Measurements from ENCODE around the gene TRAF3IP1. TPM values are rescaled to one million over a fixed set of nuclear protein-coding genes. Genes with fewer than 3 reads are reported as not detected.
"Not testable (repeated sequence)": the region's sequence is repeated elsewhere in the genome, so short reads cannot be mapped to it uniquely, and the experiment has no call there.

Gene TRAF3IP1
- total and polyA plus RNA-seq, 2 donors: 2.7 to 5.1 TPM

- H3K27ac ChIP-seq (ENCODE audit: low read depth in 1 of 2, low read length in 1 of 2): no peak overlapping the region
- peaks cover 0 to 4% of the 10 kb centered on the region in 2 donors for H3K4me1 ChIP-seq (ENCODE audit: control insufficient read depth in 2 of 2, insufficient read depth in 2 of 2, low read length in 2 of 2)
- H3K36me3 ChIP-seq (ENCODE audit: control insufficient read depth in 2 of 2, insufficient read depth in 2 of 2, low read length in 1 of 2): no peaks in the 10 kb centered on the region
- 97% methylated on average over 19 of the region's 19 CpGs for WGBS
- H3K27me3 ChIP-seq (ENCODE audit: control insufficient read depth in 2 of 2, insufficient read depth in 1 of 2, low read length in 1 of 2): no peaks in the 10 kb centered on the region
- H3K9me3 ChIP-seq (ENCODE audit: control insufficient read depth in 2 of 2, insufficient read depth in 1 of 2, low read length in 1 of 2): no peaks in the 10 kb centered on the region
- no peak overlapping the region for H3K4me3 ChIP-seq (ENCODE audit: low read length in 2 of 2)
- DNase-seq (ENCODE audit: low read depth in 6 of 9, low spot score in 9 of 9): no peak
Measured at GRCh38 chr2:238404406-238405216, 84.3 kb downstream of the TRAF3IP1 start.

DNA sequence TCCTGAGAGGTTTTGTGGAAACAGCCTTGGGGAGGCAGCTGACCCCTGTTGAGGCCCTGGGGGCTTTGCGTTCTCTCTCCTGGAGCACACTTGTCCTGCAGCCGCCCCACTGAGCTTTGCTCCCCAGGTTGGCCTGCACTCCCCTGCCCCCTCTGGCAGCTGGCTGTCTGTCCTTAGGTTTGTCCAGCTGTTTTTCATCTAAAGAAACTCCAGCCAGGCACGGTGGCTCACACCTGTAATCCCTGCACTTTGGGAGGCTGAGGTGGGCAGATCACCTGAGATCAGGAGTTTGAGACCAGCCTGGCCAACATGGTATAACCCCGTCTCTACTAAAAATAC lies 84.9 kb downstream of the TRAF3IP1 start:
- H3K27me3 ChIP-seq (ENCODE audit: control insufficient read depth in 2 of 2, insufficient read depth in 1 of 2, low read length in 1 of 2); H3K27ac ChIP-seq (ENCODE audit: low read depth in 1 of 2, low read length in 1 of 2); H3K36me3 ChIP-seq (ENCODE audit: control insufficient read depth in 2 of 2, insufficient read depth in 2 of 2, low read length in 1 of 2); H3K9me3 ChIP-seq (ENCODE audit: control insufficient read depth in 2 of 2, insufficient read depth in 1 of 2, low read length in 1 of 2); DNase-seq (ENCODE audit: low read depth in 6 of 9, low spot score in 9 of 9); H3K4me3 ChIP-seq (ENCODE audit: low read length in 2 of 2); H3K4me1 ChIP-seq (ENCODE audit: control insufficient read depth in 2 of 2, insufficient read depth in 2 of 2, low read length in 2 of 2): not testable (repeated sequence)
- 97% methylated on average over 4 of the region's 4 CpGs for WGBS

DNA sequence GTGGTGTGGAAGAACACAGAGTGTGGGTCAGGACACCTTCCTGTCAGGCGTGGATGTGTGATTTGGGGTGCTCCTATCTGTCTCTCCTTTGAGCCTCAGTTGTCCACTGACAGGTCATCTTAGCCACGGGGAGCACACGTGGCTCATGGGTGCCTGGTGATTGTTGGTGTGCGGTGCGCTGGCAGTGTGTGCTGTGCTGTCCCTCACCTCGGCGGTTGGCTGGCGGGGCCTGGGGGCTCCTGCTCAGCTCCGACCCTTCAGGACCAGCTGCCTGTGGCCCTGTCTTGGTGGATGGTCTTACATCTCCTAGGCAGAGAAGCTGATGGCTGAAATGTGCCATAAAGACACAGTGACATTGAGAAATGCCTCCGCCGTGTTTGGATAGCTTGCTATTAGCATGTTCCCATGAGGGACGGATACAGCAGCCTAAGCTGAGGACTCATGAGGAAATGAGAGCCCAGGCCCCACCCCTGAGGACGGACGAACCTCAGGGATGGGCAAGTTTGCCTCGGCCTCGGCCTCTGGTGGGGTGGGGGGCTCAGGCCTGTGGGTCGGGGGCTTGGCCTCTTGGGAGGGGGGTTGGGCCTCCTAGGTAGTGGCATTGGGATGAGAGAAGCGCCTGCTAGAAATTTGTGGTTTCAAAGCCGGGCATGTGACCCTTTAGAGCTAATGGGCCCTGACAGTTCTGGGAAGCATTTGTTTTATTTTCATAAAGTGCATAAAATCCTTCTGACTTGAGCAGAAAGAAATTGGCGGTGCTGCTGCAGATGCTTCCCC lies 86.1 kb downstream of the TRAF3IP1 start:
- Histone ChIP-seq H3K4me3 (ENCODE audit: low read length in 2 of 2) (no peak overlapping the region), H3K36me3 (ENCODE audit: control insufficient read depth in 2 of 2, insufficient read depth in 2 of 2, low read length in 1 of 2) (no peaks in the 10 kb centered on the region), H3K4me1 (ENCODE audit: control insufficient read depth in 2 of 2, insufficient read depth in 2 of 2, low read length in 2 of 2) (peaks cover 0 to 4% of the 10 kb centered on the region in 2 donors), H3K27ac (ENCODE audit: low read depth in 1 of 2, low read length in 1 of 2) (peak overlapping the region in 1 of 2 donors; percentile 26), H3K9me3 (ENCODE audit: control insufficient read depth in 2 of 2, insufficient read depth in 1 of 2, low read length in 1 of 2) (no peaks in the 10 kb centered on the region), H3K27me3 (ENCODE audit: control insufficient read depth in 2 of 2, insufficient read depth in 1 of 2, low read length in 1 of 2) (no peaks in the 10 kb centered on the region)
- DNase-seq (ENCODE audit: low read depth in 6 of 9, low spot score in 9 of 9): no peak
- WGBS: 95% methylated on average over 20 of the region's 20 CpGs

GRCh38 chr2:238406998-238407285 lies 86.6 kb downstream of the TRAF3IP1 start:
- Histone ChIP-seq H3K4me3 (ENCODE audit: low read length in 2 of 2) (no peak overlapping the region), H3K27ac (ENCODE audit: low read depth in 1 of 2, low read length in 1 of 2) (no peak overlapping the region), H3K4me1 (ENCODE audit: control insufficient read depth in 2 of 2, insufficient read depth in 2 of 2, low read length in 2 of 2) (peaks cover 0 to 4% of the 10 kb centered on the region in 2 donors), H3K27me3 (ENCODE audit: control insufficient read depth in 2 of 2, insufficient read depth in 1 of 2, low read length in 1 of 2) (no peaks in the 10 kb centered on the region), H3K36me3 (ENCODE audit: control insufficient read depth in 2 of 2, insufficient read depth in 2 of 2, low read length in 1 of 2) (no peaks in the 10 kb centered on the region), H3K9me3 (ENCODE audit: control insufficient read depth in 2 of 2, insufficient read depth in 1 of 2, low read length in 1 of 2) (no peaks in the 10 kb centered on the region)
- no peak for DNase-seq (ENCODE audit: low read depth in 6 of 9, low spot score in 9 of 9)
- WGBS: 77% methylated on average over 8 of the region's 8 CpGs

GRCh38 chr2:238407566-238407965 lies 87.2 kb downstream of the TRAF3IP1 start:
- no peaks in the 10 kb centered on the region for H3K9me3 ChIP-seq (ENCODE audit: control insufficient read depth in 2 of 2, insufficient read depth in 1 of 2, low read length in 1 of 2)
- peaks cover 0 to 4% of the 10 kb centered on the region in 2 donors for H3K4me1 ChIP-seq (ENCODE audit: control insufficient read depth in 2 of 2, insufficient read depth in 2 of 2, low read length in 2 of 2)
- 94% methylated on average over 11 of the region's 11 CpGs for WGBS
- no peak overlapping the region for H3K27ac ChIP-seq (ENCODE audit: low read depth in 1 of 2, low read length in 1 of 2)
- no peak for DNase-seq (ENCODE audit: low read depth in 6 of 9, low spot score in 9 of 9)
- H3K27me3 ChIP-seq (ENCODE audit: control insufficient read depth in 2 of 2, insufficient read depth in 1 of 2, low read length in 1 of 2): no peaks in the 10 kb centered on the region
- no peak overlapping the region for H3K4me3 ChIP-seq (ENCODE audit: low read length in 2 of 2)
- H3K36me3 ChIP-seq (ENCODE audit: control insufficient read depth in 2 of 2, insufficient read depth in 2 of 2, low read length in 1 of 2): no peaks in the 10 kb centered on the region

- Histone ChIP-seq H3K36me3 (ENCODE audit: control insufficient read depth in 2 of 2, insufficient read depth in 2 of 2, low read length in 1 of 2) (no peaks in the 10 kb centered on the region), H3K9me3 (ENCODE audit: control insufficient read depth in 2 of 2, insufficient read depth in 1 of 2, low read length in 1 of 2) (no peaks in the 10 kb centered on the region), H3K4me1 (ENCODE audit: control insufficient read depth in 2 of 2, insufficient read depth in 2 of 2, low read length in 2 of 2) (peaks cover 0 to 4% of the 10 kb centered on the region in 2 donors), H3K4me3 (ENCODE audit: low read length in 2 of 2) (no peak overlapping the region), H3K27ac (ENCODE audit: low read depth in 1 of 2, low read length in 1 of 2) (no peak overlapping the region), H3K27me3 (ENCODE audit: control insufficient read depth in 2 of 2, insufficient read depth in 1 of 2, low read length in 1 of 2) (no peaks in the 10 kb centered on the region)
- WGBS: 96% methylated on average over 17 of the region's 17 CpGs
- no peak for DNase-seq (ENCODE audit: low read depth in 6 of 9, low spot score in 9 of 9)
Measured at GRCh38 chr2:238408615-238409340, 88.5 kb downstream of the TRAF3IP1 start.

GRCh38 chr2:238409341-238410199 lies 89.3 kb downstream of the TRAF3IP1 start:
- Histone ChIP-seq H3K9me3 (ENCODE audit: control insufficient read depth in 2 of 2, insufficient read depth in 1 of 2, low read length in 1 of 2) (no peaks in the 10 kb centered on the region), H3K27me3 (ENCODE audit: control insufficient read depth in 2 of 2, insufficient read depth in 1 of 2, low read length in 1 of 2) (no peaks in the 10 kb centered on the region), H3K27ac (ENCODE audit: low read depth in 1 of 2, low read length in 1 of 2) (no peak overlapping the region), H3K36me3 (ENCODE audit: control insufficient read depth in 2 of 2, insufficient read depth in 2 of 2, low read length in 1 of 2) (no peaks in the 10 kb centered on the region), H3K4me1 (ENCODE audit: control insufficient read depth in 2 of 2, insufficient read depth in 2 of 2, low read length in 2 of 2) (peaks cover 0 to 4% of the 10 kb centered on the region in 2 donors), H3K4me3 (ENCODE audit: low read length in 2 of 2) (no peak overlapping the region)
- 97% methylated on average over 34 of the region's 34 CpGs for WGBS
- DNase-seq (ENCODE audit: low read depth in 6 of 9, low spot score in 9 of 9): no peak

GRCh38 chr2:238412067-238412767 lies 91.9 kb downstream of the TRAF3IP1 start:
- Histone ChIP-seq H3K4me3 (ENCODE audit: low read length in 2 of 2) (no peak overlapping the region), H3K36me3 (ENCODE audit: control insufficient read depth in 2 of 2, insufficient read depth in 2 of 2, low read length in 1 of 2) (no peaks in the 10 kb centered on the region), H3K27ac (ENCODE audit: low read depth in 1 of 2, low read length in 1 of 2) (no peak overlapping the region), H3K9me3 (ENCODE audit: control insufficient read depth in 2 of 2, insufficient read depth in 1 of 2, low read length in 1 of 2) (peaks cover 2 to 12% of the 10 kb centered on the region in 2 donors), H3K4me1 (ENCODE audit: control insufficient read depth in 2 of 2, insufficient read depth in 2 of 2, low read length in 2 of 2) (peaks cover 0 to 2% of the 10 kb centered on the region in 2 donors), H3K27me3 (ENCODE audit: control insufficient read depth in 2 of 2, insufficient read depth in 1 of 2, low read length in 1 of 2) (no peaks in the 10 kb centered on the region)
- 94% methylated on average over 12 of the region's 12 CpGs for WGBS
- DNase-seq (ENCODE audit: low read depth in 6 of 9, low spot score in 9 of 9): no peak

Measured in thymus (tissue), 11 donors.